Measurements from ENCODE around the gene FRMPD2.

DNA sequence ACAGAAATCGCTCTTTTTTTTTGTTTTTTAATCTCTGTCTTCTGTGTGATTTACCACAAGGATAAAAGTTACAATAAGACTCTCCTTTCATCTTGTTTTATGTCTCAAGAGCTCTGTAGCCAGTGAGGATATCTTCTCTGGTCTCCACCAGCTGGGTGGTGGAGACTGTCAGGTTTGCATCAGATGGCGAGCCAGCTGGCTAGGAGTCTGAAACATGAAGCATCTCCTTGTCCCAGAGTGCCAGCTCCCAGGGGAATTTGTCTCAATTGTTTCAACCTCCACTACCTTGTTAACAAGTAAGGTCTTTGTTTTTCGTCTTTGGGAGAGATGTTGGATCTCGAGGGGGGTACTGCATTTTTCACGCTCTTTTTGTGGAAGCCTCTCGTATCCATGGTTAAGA lies 47.3 kb downstream of the FRMPD2 start:
- TF ChIP-seq, protein P1, sequence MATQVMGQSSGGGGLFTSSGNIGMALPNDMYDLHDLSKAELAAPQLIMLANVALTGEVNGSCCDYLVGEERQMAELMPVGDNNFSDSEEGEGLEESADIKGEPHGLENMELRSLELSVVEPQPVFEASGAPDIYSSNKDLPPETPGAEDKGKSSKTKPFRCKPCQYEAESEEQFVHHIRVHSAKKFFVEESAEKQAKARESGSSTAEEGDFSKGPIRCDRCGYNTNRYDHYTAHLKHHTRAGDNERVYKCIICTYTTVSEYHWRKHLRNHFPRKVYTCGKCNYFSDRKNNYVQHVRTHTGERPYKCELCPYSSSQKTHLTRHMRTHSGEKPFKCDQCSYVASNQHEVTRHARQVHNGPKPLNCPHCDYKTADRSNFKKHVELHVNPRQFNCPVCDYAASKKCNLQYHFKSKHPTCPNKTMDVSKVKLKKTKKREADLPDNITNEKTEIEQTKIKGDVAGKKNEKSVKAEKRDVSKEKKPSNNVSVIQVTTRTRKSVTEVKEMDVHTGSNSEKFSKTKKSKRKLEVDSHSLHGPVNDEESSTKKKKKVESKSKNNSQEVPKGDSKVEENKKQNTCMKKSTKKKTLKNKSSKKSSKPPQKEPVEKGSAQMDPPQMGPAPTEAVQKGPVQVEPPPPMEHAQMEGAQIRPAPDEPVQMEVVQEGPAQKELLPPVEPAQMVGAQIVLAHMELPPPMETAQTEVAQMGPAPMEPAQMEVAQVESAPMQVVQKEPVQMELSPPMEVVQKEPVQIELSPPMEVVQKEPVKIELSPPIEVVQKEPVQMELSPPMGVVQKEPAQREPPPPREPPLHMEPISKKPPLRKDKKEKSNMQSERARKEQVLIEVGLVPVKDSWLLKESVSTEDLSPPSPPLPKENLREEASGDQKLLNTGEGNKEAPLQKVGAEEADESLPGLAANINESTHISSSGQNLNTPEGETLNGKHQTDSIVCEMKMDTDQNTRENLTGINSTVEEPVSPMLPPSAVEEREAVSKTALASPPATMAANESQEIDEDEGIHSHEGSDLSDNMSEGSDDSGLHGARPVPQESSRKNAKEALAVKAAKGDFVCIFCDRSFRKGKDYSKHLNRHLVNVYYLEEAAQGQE (IDR thresholded peaks at IDR 0.05; ENCODE audit: insufficient read depth in 1 of 2, low read depth in 2 of 2, low read length in 2 of 2): no peak
- TF ChIP-seq POLR2AphosphoS5 (IDR thresholded peaks at IDR 0.05; ENCODE audit: low read depth, low read length): no peak
- TF ChIP-seq SIN3A (IDR thresholded peaks at IDR 0.05; ENCODE audit: borderline replicate concordance, insufficient read depth, low read length): no peak
- TF ChIP-seq TAF1 (IDR thresholded peaks at IDR 0.05; ENCODE audit: borderline replicate concordance, insufficient read depth, low read length): no peak
- no peak for TF ChIP-seq FOXP2 (optimal IDR thresholded peaks at IDR 0.05; ENCODE audit: borderline replicate concordance, extremely low read depth, extremely low read length, insufficient read depth)

All from PFSK-1 (cell line).